SKM-1 (cell line): Measurements from ENCODE around the gene CPN2.

Source experiments
- DNase-seq: peaks from one replicate; lab custom pipeline; 2025; ENCODE audit not compliant: unreplicated experiment; lab: John Stamatoyannopoulos, UW

The CPN2 gene

DNA sequence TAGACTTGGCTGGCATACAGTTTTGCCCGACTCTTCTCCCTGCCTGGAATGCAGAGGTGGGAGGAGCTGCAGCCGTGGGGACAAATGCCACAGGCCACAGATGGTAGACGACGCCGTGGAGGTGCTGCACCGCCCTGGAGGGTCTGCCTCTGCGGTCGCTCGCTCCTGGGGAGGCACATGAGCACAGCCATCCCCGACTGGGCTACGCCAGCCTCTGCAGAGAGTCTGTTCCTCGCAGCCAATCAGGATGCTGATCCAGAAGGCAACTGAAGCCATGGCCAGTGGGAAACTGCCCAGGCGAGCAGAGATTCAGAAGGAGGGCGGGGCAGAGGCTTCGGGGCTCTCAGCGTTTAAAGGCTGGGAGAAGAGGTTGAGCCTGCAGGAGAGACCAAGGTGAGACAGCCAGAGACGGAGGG is 30.3 kb upstream of the CPN2 start:
- no peak for DNase-seq

- DNase-seq: no peak
These were observed 29.2 kb upstream of the CPN2 start for GRCh38 chr3:194380326-194380725.

- DNase-seq: no peak
These were observed 28.5 kb upstream of the CPN2 start for GRCh38 chr3:194379651-194380050.

- DNase-seq: no peak
These were observed 28.1 kb upstream of the CPN2 start for GRCh38 chr3:194379231-194379630.

- no peak for DNase-seq
These were observed 26.6 kb upstream of the CPN2 start for GRCh38 chr3:194377708-194378107.

- no peak for DNase-seq
These were observed 25.1 kb upstream of the CPN2 start for GRCh38 chr3:194376241-194376560.

GRCh38 chr3:194375473-194376240 is 24.5 kb upstream of the CPN2 start:
- no peak for DNase-seq

GRCh38 chr3:194374935-194375334 is 23.8 kb upstream of the CPN2 start:
- DNase-seq: no peak

DNA sequence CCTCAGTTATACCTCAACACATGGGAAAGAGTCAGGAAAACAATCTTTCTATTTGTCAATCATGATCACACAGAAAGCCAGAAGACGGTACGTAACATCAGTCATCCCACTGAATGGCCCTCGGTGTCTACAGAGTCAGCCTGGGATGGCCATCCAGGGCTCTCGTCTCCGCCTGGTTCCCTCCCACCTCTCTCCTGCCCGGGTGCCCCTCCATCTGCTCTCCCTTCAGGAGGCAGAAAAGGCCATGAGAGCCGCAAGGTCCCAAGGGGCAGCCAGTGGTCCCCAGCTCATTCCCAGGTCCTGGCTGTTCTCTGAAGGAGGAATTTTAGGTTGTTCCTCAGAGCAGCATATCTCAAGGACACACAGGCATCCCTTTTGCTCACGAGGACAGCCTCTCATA is 22.8 kb upstream of the CPN2 start:
- no peak for DNase-seq

DNA sequence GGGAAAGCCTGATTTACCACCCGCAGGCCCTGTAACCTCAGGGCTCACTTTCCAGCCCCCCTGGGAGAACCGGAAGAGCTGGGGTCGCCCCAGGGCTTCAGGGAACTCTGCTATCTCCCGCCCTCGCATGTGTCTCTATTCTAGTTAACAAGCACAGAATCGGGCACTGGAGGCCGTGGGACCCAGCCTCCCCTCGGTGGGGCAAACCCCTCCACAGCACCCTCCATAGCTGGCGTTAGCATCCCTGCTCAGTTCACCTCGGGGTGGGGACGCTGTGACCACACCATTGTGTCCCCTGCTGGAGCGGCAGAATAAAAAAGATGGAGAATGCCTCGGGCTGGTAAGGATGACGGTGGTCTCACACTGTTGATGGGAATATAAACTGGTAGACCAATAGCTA is 21.9 kb upstream of the CPN2 start:
- DNase-seq: no peak

- DNase-seq: no peak
These were observed 19.6 kb upstream of the CPN2 start for GRCh38 chr3:194370753-194371152.

- no peak for DNase-seq
These were observed 18.6 kb upstream of the CPN2 start, which contains the start of gene LRRC15 for GRCh38 chr3:194369522-194370279. Gene LRRC15, minus strand, starts transcription at chr3:194369743. Its CDS starts 8,700 bp downstream, at chr3:194361043.

DNA sequence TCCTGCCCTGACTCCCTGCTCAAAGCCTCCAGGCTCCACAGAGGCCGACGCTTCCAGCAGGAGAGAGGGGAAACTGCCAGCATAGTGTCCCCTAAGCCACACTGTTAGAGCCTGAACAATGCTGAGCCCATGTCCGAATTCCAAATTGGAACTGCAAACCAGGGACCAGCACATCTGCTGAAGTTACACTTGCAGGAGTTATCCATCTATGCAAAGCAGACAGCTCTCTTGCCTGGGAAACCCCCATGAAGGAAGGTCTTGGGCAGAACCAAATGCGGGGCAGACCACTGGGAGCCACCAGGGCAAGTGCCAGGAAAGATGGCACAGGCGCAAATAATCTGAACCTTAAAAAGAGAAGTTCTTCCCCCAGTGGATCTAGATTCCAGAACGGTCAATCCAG is 17.8 kb upstream of the CPN2 start:
- DNase-seq: no peak

GRCh38 chr3:194367992-194368841 is 17.1 kb upstream of the CPN2 start:
- DNase-seq: no peak

DNA sequence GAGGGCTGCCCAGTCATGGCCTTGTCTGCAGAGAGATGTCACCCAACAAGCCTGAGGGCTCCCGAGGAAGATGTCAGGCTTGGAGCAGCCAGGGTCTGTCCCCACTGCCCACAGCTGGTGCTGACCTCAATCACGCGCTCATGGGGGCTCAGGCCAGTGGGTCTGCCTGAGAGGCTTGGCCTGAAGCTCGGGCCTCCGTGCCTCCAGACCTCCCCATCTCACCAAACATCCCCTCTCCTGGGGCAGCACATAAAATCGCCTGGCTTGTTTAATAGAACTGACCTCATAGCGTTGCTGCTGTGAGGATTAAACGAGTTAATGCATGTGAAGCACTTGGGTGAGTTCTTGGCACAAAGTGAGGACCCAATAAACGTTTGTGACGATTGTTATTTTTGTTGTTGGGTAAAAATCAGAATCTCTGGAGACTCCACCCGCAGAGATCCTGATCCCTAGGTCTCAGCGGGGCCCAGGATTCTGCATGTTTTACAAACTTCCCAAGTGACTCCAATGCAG is 14.9 kb upstream of the CPN2 start:
- DNase-seq: no peak

DNA sequence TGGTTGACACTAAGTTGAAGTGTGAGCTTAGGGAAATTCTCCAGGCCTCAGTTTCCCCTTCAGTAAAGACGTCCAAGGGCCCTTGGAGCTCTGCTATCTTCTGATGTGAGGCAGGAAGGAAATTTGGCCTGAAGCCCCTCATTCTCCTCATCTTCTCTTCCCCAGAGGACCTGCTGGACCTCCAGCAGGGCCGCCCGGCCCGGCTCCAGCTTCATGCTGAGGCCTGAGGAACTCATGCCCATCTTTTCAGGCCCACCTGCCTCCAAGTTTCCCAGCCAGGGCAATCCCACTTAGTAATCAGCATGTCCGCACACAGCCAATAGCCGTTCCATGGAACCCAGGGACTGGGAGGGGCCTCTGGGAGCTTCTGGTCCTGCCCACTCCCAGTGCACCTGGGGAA is 14.4 kb upstream of the CPN2 start:
- no peak for DNase-seq

GRCh38 chr3:194364652-194365434 is 13.7 kb upstream of the CPN2 start:
- no peak for DNase-seq

DNA sequence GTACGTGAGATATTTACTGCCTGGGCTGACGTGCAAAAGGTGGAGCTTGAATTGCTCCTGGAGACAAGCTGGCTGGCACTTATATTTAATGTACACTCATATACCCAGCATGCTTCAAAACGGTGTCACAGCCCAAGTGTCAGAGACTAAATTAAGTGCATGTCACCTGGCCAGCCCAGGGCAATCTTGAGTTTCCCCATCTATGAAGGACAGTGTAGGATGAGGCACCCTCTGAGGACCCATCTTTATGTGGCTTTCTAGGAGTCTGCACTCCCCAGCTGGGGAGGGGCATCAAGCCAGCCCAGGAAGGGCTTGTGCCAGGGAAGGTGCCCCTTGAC is 13.2 kb upstream of the CPN2 start:
- no peak for DNase-seq

GRCh38 chr3:194360568-194360967 is 9.4 kb upstream of the CPN2 start:
- DNase-seq: no peak

DNA sequence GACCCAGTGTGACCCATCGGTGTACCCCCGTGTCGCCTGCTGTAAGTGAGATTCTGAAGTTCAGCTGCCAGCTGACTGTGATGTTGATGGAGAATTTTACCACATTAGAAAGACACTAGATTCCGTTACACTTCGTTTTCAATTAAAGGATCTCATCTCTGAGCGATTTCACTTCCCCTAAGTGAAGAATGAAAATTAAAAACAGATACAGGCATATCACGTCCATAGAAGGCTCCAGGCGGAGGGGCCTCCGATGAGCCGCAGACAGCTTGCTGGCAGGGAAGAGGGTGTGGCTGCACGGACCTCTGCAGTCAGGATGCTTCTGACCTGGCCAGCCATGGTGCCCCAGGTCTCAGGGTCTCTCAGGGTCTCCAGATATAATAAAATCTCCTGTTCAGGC is 6.6 kb upstream of the CPN2 start:
- no peak for DNase-seq

DNA sequence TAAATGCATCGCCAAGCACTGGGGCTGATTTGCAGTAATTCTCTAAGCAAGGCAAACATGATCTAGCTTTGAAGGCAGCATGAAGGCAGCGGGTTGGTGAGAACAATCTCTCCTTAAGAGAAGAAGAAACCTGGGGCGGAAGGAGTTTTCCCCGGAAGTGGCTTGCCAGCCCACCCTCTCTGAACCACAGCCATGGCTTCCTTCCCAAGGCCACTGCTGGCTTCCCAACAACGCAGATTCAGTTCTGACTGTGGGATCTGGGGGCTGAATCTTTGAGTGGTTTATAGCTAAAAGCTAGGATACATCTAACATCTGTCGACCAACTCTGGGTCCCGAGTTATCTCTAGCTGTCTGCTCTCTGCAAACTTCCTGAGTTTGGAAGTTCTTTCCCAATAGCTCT is 4.3 kb upstream of the CPN2 start:
- no peak for DNase-seq
